HFFc6 (cell line): Measurements from ENCODE around the gene HORMAD1. TPM values are rescaled to one million over a fixed set of nuclear protein-coding genes. Genes with fewer than 3 reads are reported as not detected.

ENCODE experiments used
- DNase-seq: peaks from one replicate; pipeline ENCODE4 v3.0.0-alpha.2; 2018
- H3K27ac Mint-ChIP-seq: 2 replicates; pipeline ENCODE4 v1.8.0; 2020; ENCODE audit warnings: mild to moderate bottlenecking, mixed read lengths
- H3K27me3 Mint-ChIP-seq: 2 replicates; pipeline ENCODE4 v1.8.0; 2021; ENCODE audit warnings: mild to moderate bottlenecking, moderate library complexity, mixed read lengths; ENCODE audit not compliant: insufficient read depth
- H3K36me3 Mint-ChIP-seq: 2 replicates; pipeline ENCODE4 v1.8.0; 2021; ENCODE audit warnings: low read depth, mixed read lengths
- H3K4me1 Mint-ChIP-seq: 2 replicates; pipeline ENCODE4 v1.8.0; 2020; ENCODE audit warnings: low read depth, mixed read lengths
- H3K4me3 Mint-ChIP-seq: 2 replicates; pipeline ENCODE4 v1.8.0; 2020; ENCODE audit warnings: mild to moderate bottlenecking, moderate library complexity, mixed read lengths
- H3K9me3 Mint-ChIP-seq: 2 replicates; pipeline ENCODE4 v1.8.0; 2020; ENCODE audit warnings: mild to moderate bottlenecking, mixed read lengths
- total RNA-seq, 6 experiments: library from RNA; stranded (reverse); fragmentation: NEBNext Ultra II Directional; extraction: Animal tissue kit (Norgen Biotek cat#: 25700); gene quantifications; 2 replicates in 1 of 6; 3 replicates in 5 of 6; pipeline ENCODE4 v1.2.3, GENCODE V29; 2021
- TF ChIP-seq, protein P1 (sequence below): fragments of 200-600 bp; sonication (generic); IDR thresholded peaks from 2 replicates; pipeline ENCODE4 v1.5.0; 2021; ENCODE audit warnings: antibody characterized with exemption, mild to moderate bottlenecking

Gene HORMAD1
- total RNA-seq, 6 experiments from 2014 or later, result not detected

GRCh38 chr1:150749720-150750311 lies 29.1 kb upstream of the HORMAD1 start:
- no peak for DNase-seq
- Mint-ChIP-seq H3K4me3 (no peak overlapping the region), H3K9me3 (no peaks in the 10 kb centered on the region), H3K27ac (no peak overlapping the region), H3K4me1 (no peaks in the 10 kb centered on the region), H3K27me3 (peaks cover 4% of the 10 kb centered on the region), H3K36me3 (no peaks in the 10 kb centered on the region)
- TF ChIP-seq, protein P1, sequence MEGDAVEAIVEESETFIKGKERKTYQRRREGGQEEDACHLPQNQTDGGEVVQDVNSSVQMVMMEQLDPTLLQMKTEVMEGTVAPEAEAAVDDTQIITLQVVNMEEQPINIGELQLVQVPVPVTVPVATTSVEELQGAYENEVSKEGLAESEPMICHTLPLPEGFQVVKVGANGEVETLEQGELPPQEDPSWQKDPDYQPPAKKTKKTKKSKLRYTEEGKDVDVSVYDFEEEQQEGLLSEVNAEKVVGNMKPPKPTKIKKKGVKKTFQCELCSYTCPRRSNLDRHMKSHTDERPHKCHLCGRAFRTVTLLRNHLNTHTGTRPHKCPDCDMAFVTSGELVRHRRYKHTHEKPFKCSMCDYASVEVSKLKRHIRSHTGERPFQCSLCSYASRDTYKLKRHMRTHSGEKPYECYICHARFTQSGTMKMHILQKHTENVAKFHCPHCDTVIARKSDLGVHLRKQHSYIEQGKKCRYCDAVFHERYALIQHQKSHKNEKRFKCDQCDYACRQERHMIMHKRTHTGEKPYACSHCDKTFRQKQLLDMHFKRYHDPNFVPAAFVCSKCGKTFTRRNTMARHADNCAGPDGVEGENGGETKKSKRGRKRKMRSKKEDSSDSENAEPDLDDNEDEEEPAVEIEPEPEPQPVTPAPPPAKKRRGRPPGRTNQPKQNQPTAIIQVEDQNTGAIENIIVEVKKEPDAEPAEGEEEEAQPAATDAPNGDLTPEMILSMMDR, result no peak

DNA sequence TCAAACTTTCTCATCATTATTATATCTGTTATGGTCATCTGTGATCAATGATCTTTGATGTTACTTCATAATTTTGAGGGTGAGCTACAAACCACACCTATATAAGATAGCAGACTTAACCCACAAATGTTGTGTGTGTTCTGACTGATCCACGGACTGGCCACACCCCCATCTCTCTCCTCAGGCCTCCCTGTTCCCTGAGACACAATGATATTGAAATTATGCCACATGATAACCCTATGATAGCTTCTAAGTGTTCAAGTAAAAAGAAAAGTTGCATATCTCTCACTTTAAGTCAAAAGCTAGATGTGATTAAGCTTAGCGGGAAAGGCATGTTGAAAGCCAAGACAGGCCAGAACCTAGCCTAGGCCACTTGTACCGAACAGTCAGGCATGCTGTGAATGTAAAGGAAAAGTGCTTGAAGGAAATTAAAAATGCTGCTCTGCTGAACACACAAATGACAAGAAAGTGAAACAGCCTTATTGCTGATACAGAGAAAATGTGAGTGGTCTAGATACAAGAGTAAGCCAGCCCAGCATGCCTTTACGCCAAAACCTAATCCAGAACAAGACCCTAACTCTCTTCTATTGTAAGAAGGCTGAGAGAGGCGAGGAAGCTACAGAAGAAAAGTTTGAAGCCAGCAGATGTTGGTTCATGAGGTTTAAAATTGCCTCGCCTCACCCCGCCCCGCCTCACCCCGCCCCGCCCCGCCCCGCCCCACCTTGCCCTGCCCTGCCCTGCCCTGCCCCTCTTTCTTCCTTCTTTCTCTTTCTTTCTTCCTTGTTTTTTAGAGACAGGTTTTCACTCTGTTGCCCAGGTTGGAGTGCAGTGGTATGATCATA lies 28.4 kb upstream of the HORMAD1 start:
- peaks cover 4% of the 10 kb centered on the region; the same call in 1 of the 2 replicates for H3K27me3 Mint-ChIP-seq
- H3K4me1 Mint-ChIP-seq, result no peaks in the 10 kb centered on the region
- no peaks in the 10 kb centered on the region for H3K36me3 Mint-ChIP-seq
- no peak for DNase-seq
- no peaks in the 10 kb centered on the region for H3K9me3 Mint-ChIP-seq
- TF ChIP-seq, protein P1, result no peak
- H3K27ac Mint-ChIP-seq, result no peak overlapping the region
- no peak overlapping the region for H3K4me3 Mint-ChIP-seq

DNA sequence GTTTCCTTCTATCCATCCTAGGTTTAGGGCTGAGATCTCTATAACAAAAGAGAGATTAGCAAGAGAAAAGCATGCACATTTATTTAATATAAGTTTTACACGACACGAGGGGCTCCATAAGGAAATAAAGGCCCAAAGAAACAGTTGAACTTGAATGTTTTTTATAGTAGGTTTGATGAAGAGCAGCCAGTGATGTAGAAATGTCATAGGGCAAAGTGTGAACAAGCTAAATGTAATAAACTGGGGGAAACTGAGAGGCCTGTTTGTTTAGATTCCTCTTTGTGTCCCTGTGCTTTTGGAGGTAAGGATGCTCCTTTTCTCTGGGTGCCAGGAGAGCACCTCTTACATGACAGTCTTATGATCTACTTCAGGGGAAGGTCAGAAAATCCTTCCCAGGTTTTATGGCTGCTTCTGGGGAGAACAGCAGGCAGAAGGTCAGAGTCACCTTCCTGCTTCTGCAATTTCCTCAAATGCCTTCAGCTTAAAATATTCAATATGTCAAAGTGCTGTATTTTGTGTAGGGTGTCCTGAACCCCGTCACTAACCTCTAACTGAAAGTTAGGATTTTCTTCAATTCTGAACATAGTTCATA lies 9.5 kb upstream of the HORMAD1 start:
- Mint-ChIP-seq H3K36me3 (no peaks in the 10 kb centered on the region), H3K4me1 (no peaks in the 10 kb centered on the region), H3K4me3 (no peak overlapping the region)

DNA sequence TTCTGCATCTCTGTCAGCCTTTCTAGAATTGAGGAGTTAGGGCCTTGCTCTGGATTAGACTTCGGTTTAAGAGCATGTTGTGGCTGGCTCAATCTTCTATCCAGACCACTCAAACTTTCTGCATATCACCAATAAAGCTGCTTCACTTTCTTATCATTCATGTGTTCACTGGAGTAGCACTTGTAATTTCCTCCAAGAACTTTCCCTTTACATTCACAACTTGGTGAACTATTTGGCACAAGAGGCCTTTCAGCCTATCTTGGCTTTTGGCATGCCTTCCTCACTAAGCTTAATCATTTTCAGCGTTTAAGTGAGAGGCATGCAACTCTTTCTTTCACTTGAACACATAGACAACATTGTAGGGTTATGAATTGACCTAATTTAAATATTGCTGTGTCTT lies 3.6 kb upstream of the HORMAD1 start:
- no peak overlapping the region for H3K27ac Mint-ChIP-seq
- H3K27me3 Mint-ChIP-seq, result peaks cover 1% of the 10 kb centered on the region; the same call in 1 of the 2 replicates
- H3K36me3 Mint-ChIP-seq, result peaks cover 7% of the 10 kb centered on the region; the same call in 1 of the 2 replicates
- H3K4me1 Mint-ChIP-seq, result no peaks in the 10 kb centered on the region
- TF ChIP-seq, protein P1, result no peak
- no peak overlapping the region for H3K4me3 Mint-ChIP-seq
- no peak for DNase-seq
- H3K9me3 Mint-ChIP-seq, result no peaks in the 10 kb centered on the region

More for the DNA sequence above, 9.5 kb upstream of the HORMAD1 start:
- Mint-ChIP-seq H3K27ac (no peak overlapping the region), H3K27me3 (no peaks in the 10 kb centered on the region), H3K9me3 (no peaks in the 10 kb centered on the region)
- DNase-seq, result no peak
- TF ChIP-seq, protein P1, result no peak

DNA sequence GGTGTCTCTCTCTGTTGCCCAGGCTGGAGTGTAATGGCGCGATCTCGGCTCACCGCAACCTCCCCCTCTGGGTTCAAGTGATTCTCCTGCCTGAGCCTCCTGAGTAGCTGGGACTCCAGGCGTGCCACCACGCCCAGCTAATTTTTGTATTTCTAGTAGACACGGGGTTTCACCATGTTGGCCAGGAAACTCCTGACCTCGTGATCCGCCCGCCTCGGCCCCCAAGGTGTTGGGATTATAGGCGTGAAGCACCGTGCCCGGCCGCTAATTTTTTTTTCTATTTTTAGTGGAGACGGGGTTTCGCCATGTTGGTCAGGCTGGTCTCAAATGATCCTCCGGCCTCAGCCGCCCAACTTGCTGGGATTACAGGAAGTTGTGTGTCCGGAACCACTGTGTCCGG lies 597 bp downstream of the HORMAD1 start:
- peaks cover 7% of the 10 kb centered on the region; the same call in 1 of the 2 replicates for H3K36me3 Mint-ChIP-seq
- no peaks in the 10 kb centered on the region for H3K9me3 Mint-ChIP-seq
- no peaks in the 10 kb centered on the region for H3K4me1 Mint-ChIP-seq
- TF ChIP-seq, protein P1, result no peak
- H3K27me3 Mint-ChIP-seq, result peaks cover 5% of the 10 kb centered on the region
- H3K27ac Mint-ChIP-seq, result no peak overlapping the region
- DNase-seq, result no peak
- H3K4me3 Mint-ChIP-seq, result no peak overlapping the region
